Measurements from ENCODE around the gene ANKRD44.

Gene ANKRD44

GRCh38 chr2:197280015-197280702 lies 30.4 kb downstream of the ANKRD44 start:
- H3K36me3 ChIP-seq (ENCODE audit: insufficient read depth, low read length), result no peaks in the 10 kb centered on the region
- no peak overlapping the region for H2AFZ ChIP-seq (ENCODE audit: low read length)
- H3K9me3 ChIP-seq (ENCODE audit: insufficient read depth, low read depth, low read length), result no peaks in the 10 kb centered on the region
- no peaks in the 10 kb centered on the region for H4K20me1 ChIP-seq (ENCODE audit: insufficient read depth, low read length, poor library complexity, severe bottlenecking)
- peaks cover 91% of the 10 kb centered on the region for H3K79me2 ChIP-seq (ENCODE audit: insufficient read depth, low read length)
- no peaks in the 10 kb centered on the region for H3K27me3 ChIP-seq (ENCODE audit: insufficient read depth, low read length, poor library complexity, severe bottlenecking)
- peaks cover 22% of the 10 kb centered on the region for H3K4me1 ChIP-seq (ENCODE audit: insufficient read depth, low read length, poor library complexity, severe bottlenecking)
- no peaks in the 10 kb centered on the region for H3K9me2 ChIP-seq (replicated peaks; ENCODE audit: low read depth, low read length)
- no peaks in the 10 kb centered on the region for H3F3A ChIP-seq (ENCODE audit: low read depth)
- H3K4me3 ChIP-seq (ENCODE audit: low read length, poor library complexity, severe bottlenecking), result no peak overlapping the region
- no peak for TF ChIP-seq CTCF (conservative IDR thresholded peaks at IDR 0.05; ENCODE audit: low read length)
- no peak for TF ChIP-seq EZH2phosphoT487 (IDR thresholded peaks at IDR 0.05; ENCODE audit: borderline replicate concordance)
- peak overlapping the region; percentile 5 for H3K9ac ChIP-seq (ENCODE audit: low read depth, low read length, poor library complexity, severe bottlenecking)
- peak overlapping the region; percentile 3 for H3K4me2 ChIP-seq (ENCODE audit: low read depth, low read length, poor library complexity, severe bottlenecking)

- Histone ChIP-seq H4K20me1 (ENCODE audit: insufficient read depth, low read length, poor library complexity, severe bottlenecking) (no peaks in the 10 kb centered on the region), H2AFZ (ENCODE audit: low read length) (no peak overlapping the region), H3K27me3 (ENCODE audit: insufficient read depth, low read length, poor library complexity, severe bottlenecking) (no peaks in the 10 kb centered on the region), H3K9me3 (ENCODE audit: insufficient read depth, low read depth, low read length) (no peaks in the 10 kb centered on the region), H3K9ac (ENCODE audit: low read depth, low read length, poor library complexity, severe bottlenecking) (no peak overlapping the region), H3K4me1 (ENCODE audit: insufficient read depth, low read length, poor library complexity, severe bottlenecking) (peaks cover 18% of the 10 kb centered on the region), H3K4me2 (ENCODE audit: low read depth, low read length, poor library complexity, severe bottlenecking) (no peak overlapping the region), H3K79me2 (ENCODE audit: insufficient read depth, low read length) (peaks cover 92% of the 10 kb centered on the region), H3K36me3 (ENCODE audit: insufficient read depth, low read length) (no peaks in the 10 kb centered on the region), H3F3A (ENCODE audit: low read depth) (no peaks in the 10 kb centered on the region), H3K9me2 (replicated peaks; ENCODE audit: low read depth, low read length) (no peaks in the 10 kb centered on the region), H3K4me3 (ENCODE audit: low read length, poor library complexity, severe bottlenecking) (no peak overlapping the region)
- TF ChIP-seq CTCF (conservative IDR thresholded peaks at IDR 0.05; ENCODE audit: low read length), result no peak
- TF ChIP-seq EZH2phosphoT487 (IDR thresholded peaks at IDR 0.05; ENCODE audit: borderline replicate concordance), result no peak
Measured at GRCh38 chr2:197278799-197279763, 31.5 kb downstream of the ANKRD44 start.

GRCh38 chr2:197277794-197278193 lies 32.8 kb downstream of the ANKRD44 start:
- H3K79me2 ChIP-seq (ENCODE audit: insufficient read depth, low read length), result peaks cover 92% of the 10 kb centered on the region
- no peaks in the 10 kb centered on the region for H4K20me1 ChIP-seq (ENCODE audit: insufficient read depth, low read length, poor library complexity, severe bottlenecking)
- no peak overlapping the region for H3K4me3 ChIP-seq (ENCODE audit: low read length, poor library complexity, severe bottlenecking)
- H3K4me1 ChIP-seq (ENCODE audit: insufficient read depth, low read length, poor library complexity, severe bottlenecking), result peaks cover 18% of the 10 kb centered on the region
- H3K9me3 ChIP-seq (ENCODE audit: insufficient read depth, low read depth, low read length), result no peaks in the 10 kb centered on the region
- H3K9ac ChIP-seq (ENCODE audit: low read depth, low read length, poor library complexity, severe bottlenecking), result no peak overlapping the region
- TF ChIP-seq CTCF (conservative IDR thresholded peaks at IDR 0.05; ENCODE audit: low read length), result no peak
- TF ChIP-seq EZH2phosphoT487 (IDR thresholded peaks at IDR 0.05; ENCODE audit: borderline replicate concordance), result no peak
- no peaks in the 10 kb centered on the region for H3K36me3 ChIP-seq (ENCODE audit: insufficient read depth, low read length)
- H3K9me2 ChIP-seq (replicated peaks; ENCODE audit: low read depth, low read length), result no peaks in the 10 kb centered on the region
- H3K27me3 ChIP-seq (ENCODE audit: insufficient read depth, low read length, poor library complexity, severe bottlenecking), result no peaks in the 10 kb centered on the region
- H3K4me2 ChIP-seq (ENCODE audit: low read depth, low read length, poor library complexity, severe bottlenecking), result no peak overlapping the region
- H3F3A ChIP-seq (ENCODE audit: low read depth), result no peaks in the 10 kb centered on the region
- no peak overlapping the region for H2AFZ ChIP-seq (ENCODE audit: low read length)
